C4-2B (cell line): Measurements from ENCODE around the gene ADPGK.

Source experiments
- ZFX ChIP-seq: fragments of 450-650 bp; IDR thresholded peaks from 2 replicates; pipeline ENCODE4 v1.6.1; 2017
- TF ChIP-seq, protein P1 (sequence below): fragments of 450-650 bp; conservative IDR thresholded peaks from 2 replicates; pipeline ENCODE4 v1.5.1; 2017; ENCODE audit warnings: mild to moderate bottlenecking

DNA sequence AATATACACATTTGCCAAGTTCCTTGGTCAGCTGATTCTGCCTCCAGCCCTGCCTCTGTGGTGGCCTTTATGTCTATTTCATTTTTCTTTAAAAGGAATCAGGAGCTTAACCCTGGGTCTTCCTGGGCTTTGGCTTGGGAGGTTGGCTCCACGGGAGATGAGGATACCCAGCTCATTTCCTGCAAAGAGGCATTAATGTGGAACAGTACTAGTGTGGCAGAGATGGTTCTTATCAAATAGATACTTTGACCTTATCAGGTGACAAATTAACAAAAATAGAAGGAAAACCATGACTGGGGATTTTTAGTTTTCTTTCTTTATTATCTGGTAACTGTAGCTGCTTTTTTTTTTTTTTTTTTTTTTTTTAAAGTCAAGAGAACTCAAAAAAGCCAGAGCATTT, 54.7 kb downstream of the ADPGK start:
- TF ChIP-seq, protein P1, sequence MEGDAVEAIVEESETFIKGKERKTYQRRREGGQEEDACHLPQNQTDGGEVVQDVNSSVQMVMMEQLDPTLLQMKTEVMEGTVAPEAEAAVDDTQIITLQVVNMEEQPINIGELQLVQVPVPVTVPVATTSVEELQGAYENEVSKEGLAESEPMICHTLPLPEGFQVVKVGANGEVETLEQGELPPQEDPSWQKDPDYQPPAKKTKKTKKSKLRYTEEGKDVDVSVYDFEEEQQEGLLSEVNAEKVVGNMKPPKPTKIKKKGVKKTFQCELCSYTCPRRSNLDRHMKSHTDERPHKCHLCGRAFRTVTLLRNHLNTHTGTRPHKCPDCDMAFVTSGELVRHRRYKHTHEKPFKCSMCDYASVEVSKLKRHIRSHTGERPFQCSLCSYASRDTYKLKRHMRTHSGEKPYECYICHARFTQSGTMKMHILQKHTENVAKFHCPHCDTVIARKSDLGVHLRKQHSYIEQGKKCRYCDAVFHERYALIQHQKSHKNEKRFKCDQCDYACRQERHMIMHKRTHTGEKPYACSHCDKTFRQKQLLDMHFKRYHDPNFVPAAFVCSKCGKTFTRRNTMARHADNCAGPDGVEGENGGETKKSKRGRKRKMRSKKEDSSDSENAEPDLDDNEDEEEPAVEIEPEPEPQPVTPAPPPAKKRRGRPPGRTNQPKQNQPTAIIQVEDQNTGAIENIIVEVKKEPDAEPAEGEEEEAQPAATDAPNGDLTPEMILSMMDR = no peak
- no peak for TF ChIP-seq ZFX
